ENCODE measurements around the gene KLRC1.
"Not testable (repeated sequence)": the region's sequence is repeated elsewhere in the genome, so short reads cannot be mapped to it uniquely, and the experiment has no call there.

Gene KLRC1

DNA sequence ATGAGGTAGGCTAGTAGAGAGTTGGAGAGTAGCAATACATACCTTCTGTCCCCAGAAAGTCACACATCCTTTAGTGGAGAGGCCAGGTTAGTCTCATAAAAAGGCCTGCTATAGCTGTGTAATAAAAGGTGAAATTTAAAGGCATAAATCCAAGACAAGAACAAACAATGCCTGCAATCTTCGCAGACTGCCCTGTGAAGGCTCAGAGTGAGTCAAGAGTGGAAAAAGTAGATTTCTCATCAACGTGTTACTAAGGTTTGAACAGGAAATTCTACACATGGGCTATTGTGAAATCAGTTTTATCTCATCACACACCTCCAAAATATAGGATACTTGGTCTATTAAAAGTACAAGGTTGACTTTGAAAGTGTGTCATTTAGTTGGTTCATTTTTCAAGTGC, at the start of gene KLRC1:
Gene KLRC1, minus strand, starts transcription at position 222 of the 400 bp plus-strand sequence. CDS start 2,221 bp downstream, outside the sequence.
- no peak for DNase-seq

DNA sequence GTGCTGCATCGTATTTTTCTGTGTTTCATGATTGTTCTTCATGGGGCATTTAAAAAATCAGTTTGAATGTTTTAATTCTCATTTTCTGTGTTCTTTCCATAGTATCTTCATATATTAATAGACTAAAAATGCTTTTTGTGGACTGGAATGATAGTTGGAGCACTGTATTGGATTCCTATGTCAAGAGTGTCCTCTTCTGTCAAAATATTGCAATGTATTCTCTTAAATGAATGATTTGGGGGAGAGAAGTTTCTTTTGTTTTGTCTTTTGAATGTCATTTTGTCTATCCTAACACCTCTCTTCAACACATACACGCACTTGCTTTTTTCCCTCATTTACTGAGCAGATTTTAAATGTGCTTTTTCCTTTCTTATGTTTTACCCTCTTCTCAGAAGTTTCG, 47.9 kb upstream of the KLRC1 start:
- DNase-seq, result no peak

DNA sequence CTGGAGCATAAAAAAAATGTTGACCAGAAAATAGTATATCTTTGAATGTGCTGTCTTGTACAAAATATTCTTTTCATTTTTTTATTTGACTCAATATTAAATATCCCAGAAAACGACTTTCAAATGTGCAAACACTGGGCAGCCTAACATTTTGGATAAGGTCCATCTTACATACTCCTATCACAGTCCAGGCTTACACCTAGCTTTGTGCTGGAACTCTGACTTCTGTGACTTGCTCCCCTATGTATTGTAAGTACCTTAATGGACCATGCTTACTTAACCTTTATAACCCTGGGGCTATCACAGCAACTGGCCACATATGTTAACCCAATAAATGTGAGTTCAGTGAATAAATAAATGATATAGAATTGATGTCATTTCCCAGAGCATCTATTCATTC, 44.9 kb upstream of the KLRC1 start:
- DNase-seq, result peak; percentile 7

DNA sequence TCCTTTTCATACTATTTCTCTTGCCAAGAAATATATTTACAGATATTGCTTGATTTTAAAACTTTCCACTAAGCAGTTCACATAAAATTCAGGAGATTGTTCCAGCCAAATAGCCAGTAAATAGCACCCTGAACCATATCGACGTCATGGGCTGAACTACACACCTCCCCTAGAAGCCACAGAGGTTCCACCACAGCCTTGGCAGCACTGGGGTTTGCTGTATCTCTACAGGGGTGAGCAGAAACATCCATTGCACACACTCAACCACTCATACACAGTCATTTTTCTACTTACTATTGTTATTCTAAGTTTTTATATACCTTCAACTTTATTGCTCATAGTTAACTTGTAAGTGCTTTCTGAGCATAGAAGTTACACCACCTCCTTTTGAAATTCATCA, 44.4 kb upstream of the KLRC1 start:
- peak; percentile 2 for DNase-seq

DNA sequence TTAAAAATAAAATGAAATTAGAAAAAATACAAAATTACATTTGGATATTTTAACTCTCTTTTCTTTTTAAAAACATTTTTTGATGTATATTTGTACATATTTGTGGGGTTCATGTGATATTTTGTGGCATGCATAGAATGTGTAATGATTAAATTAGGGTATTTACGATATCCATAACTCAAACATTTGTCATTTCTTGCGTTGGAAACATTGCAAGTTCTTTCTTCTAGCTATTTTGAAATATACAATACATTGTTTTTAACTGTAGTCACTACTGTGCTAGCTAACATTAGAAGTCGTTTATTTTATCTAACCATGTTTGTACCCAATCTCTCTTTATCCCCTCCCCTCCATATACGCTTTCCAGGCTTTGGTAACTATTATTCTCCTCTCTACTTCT, 38.6 kb upstream of the KLRC1 start:
- no peak for DNase-seq

DNA sequence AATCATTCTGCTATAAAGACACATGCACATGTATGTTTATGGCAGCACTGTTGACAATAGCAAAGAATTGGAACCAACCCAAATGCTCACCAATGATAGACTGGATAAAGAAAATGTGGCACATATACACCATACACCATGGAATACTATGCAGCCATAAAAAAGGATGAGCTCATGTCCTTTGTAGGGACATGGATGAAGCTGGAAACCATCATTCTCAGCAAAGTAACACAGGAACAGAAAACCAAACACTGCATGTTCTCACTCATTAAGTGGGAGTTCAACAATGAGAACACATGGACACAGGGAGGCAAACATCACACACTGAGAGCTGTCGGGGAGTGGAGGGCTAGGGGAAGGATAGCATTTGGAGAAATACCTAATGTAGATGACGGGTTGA, 34.2 kb upstream of the KLRC1 start:
- DNase-seq, result not testable (repeated sequence)

DNA sequence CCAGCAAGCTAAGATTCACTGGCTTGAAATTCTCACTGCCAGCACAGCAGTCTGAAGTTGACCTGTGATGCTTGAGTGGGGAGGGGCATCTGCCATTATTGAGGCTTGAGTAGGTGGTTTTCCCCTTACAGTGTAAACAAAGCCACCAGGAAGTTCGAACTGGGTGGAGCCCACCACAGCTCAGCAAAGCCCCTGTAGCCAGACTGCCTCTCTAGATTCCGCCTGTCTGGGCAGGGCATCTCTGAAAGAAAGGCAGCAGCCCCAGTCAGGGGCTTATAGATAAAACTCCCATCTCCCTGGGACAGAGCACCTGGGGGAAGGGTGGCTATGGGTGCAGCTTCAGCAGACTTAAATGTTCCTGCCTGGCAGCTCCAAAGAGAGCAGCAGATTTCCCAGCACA, 28.7 kb upstream of the KLRC1 start:
- not testable (repeated sequence) for DNase-seq

DNA sequence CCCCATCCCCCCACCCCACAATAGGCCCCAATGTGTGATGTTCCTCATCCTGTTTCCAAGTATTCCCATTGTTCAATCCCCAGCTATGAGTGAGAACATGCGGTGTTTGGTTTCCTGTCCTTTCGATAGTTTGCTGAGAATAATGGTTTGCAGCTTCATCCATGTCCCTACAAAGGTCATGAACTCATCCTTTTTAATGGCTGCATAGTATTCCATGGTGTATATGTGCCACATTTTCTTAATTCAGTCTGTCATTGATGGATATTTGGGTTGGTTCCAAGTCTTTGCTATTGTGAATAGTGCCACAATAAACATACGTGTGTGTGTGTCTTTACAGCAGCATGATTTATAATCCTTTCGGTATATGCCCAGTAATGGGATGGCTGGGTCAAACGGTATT, 19.6 kb upstream of the KLRC1 start:
- not testable (repeated sequence) for DNase-seq

DNA sequence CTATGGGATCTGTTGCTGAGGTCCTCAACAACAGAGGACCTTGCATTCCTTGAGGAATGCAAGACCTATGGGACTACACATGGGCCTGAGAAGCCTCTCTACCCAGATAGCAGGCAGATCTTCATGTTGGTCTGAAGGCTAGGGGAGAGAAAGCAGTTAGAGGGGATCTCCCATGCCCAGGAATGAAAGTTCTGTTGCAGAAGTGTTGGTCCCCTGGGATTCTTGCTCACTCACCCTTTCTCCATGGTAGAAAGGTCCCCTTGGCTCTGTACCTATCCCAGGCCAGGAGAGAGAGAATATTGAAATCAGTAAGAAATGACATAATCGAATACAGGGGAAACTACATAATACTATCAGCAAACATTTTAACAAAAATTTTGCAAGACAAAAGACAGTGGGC, 16.5 kb upstream of the KLRC1 start:
- no peak for DNase-seq

DNA sequence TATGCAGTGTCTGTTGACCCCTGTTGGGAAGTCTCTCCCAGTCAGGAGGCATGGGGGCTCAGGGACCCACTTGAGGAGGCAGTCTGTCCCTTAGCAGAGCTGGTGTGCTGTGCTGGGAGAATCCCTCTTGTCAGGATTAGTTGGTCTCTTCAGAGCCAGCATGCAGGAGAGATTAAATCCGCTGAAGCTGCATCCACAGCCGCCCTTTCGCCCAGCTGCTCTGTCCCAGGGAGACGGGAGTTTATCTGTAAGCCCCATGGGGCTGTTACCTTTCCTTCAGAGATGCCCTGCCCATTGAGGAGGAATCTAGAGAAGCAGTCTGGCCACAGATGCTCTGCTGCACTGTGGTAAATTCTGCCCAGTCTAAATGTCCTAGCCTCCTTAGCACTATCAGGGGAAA, 13.1 kb upstream of the KLRC1 start:
- DNase-seq, result no peak

DNA sequence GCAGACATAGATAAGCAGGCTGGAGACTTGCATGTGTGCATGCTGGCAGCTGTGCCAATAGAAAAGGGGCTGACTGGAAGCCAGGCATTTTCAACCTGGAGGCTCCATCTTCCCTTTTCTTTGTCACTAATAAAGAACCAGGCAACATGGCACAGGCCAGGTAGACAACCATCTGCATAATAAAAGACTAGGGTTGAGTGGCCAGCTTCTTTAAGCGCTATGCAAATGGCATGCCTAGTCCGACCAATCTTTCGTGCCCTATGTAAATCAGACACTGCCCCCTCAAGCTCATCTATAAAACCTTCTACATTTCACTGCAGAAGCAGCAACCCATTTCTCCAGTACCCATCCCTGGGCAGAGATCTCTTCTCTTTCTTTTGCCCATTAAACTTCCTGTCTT, 4.6 kb upstream of the KLRC1 start:
- no peak for DNase-seq

DNA sequence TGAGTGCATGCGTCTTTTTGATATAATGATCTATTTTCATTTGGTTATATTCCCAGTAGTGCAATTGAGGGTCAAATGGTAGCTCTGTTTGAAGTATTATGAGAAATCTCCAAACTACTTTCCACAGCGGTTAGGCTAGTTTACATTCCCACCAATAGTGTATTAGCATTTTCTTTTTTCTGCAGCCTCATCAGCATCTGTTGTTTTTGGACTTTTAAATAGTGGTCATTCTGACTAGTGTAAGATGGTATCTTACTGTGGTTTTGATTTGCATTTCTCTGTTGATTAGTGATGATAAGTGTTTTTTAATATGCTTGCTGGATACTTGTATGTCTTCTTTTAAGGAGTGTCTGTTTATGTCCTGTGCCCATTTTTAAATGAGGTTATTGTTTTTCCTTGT, 3.7 kb upstream of the KLRC1 start:
- no peak for DNase-seq

DNA sequence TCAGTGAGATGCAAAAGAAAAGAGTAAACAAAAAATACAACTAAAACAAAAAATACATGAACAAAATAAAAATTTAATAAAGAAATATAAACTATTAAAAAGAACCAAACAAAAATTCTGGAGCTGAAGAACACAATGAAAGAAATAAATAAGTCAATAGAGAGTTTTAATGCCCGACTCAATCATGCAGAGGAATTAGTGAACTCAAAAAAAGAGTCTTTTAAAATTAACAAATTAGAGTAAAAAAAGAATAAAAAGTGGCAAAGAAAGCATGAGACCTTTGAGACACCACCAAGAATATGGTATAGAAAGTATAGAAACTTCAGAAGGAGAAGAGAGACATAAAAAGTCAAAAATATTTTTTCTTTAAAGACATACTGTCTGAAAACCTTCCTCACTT, 2.6 kb upstream of the KLRC1 start:
- DNase-seq, result no peak

DNA sequence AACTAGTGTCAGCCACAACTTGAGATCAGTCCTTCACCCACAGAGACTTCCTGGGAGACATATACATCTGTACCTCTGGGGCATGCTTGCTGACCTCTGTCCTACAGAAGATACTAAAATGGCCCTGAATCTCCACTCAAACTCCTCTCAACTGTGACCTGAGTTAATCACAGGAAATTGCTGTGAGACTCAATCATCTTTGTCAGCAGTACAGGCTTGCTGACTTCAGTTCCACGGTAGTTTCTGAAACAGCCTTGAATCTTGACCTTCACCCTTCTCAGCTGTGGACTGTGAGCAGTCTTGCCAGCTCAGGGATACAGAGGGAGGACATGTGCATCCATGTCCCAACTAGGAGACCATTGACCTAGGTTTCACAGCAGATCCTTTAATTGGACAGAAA, 1.4 kb upstream of the KLRC1 start:
- no peak for DNase-seq

DNA sequence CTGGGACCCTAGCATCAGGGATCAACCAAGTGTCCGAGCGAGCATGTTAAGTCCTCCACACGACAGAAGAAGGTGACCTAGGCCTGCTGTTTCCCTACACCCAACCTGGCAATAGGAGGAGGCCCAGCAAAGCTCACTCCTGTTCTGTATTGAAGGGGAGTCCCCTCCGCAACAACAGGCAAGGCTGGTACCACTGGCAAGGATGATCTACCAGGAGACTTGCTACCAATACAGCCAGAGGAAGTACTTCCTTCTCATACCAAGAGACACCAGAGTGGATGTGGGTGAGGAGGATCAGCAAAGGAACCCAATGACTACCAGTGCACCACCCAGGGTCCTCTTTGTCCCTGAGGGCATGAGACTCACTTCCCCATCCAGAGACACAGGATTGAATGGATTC, 4.9 kb downstream of the KLRC1 start:
- DNase-seq, result no peak

DNA sequence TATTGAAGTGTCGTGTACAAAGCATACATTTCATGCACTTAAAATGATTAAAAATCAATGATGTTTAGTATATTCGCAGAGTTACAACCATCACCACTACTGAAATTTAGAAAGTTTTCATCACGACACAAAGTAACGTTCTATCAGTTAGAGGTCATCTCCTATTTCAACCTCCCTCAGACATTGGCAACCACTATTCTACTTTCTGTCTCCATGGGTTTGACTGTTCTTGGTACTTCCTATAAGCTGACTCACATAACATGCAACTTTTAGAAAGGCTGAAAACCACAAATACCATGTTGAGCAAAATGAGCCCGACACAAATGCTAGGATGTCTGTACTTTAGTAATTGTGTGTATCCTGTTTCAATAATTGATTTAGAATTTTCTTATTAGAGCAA, 7.1 kb downstream of the KLRC1 start:
- not testable (repeated sequence) for DNase-seq

DNA sequence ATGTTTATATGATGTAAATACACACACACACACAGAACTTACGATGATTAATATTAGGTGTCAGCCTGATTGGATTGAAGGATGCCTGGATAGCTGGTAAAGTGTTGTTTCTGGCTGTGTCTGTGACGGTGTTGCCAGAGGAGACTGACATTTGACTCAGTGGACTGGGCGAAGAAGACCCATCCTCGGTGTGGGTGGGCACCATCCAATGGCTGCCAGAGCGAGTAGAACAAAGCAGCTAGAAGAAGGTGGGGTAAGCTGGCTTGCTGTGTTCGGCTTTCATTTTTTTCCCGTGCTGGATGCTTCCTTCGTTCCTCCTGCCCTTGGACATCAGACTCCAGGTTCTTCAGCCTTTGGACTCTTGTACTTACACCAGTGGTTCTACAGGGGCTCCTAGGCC, 12.0 kb downstream of the KLRC1 start:
- not testable (repeated sequence) for DNase-seq

DNA sequence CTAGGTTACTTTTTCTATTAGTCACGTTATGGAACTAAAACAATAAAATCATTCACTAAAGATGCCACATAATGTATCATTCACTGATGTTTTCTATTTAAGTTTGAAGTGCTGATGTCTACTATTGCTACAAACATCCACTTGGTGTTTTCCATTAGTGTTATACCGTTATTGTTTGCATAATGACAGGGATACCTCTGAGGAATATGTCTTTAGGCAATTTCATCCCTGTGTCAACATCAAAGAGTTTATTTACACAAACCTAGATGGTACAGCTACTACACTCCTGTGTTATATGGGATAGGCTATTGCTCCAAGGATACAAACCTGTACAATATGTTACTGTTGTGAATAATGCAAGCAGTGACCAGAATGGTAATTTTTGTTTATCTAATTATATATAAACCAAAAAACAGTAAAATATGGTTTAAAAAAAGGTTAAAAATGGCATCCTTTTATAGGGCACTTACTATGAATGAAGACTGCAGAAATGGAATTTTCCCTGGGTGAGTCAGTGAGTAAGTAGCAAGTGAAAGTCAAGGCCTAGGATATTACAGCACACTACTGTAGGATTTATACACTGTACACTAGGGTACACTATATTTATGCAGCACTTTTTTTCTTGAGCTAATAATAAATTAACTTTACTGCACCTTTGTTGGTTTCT, 13.4 kb downstream of the KLRC1 start:
- DNase-seq, result not testable (repeated sequence)

DNA sequence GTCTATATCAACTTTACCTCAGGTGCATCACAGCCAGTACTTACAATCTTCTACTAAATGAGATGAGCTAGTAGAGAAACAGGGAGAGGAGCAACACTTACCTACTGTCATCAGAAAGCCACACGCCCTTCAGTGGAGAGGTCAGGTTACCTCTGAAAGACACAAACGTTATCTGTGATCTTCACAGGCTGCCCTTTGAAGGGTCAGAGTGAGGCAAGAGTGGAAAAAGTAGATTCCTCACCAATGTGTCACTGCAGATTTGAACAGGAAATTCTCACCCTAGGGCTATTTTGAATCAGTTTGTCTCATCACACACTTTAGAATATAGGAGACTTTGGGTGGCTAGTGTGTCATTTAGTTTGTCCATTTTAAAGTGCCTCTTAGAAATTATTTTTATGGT, 15.6 kb downstream of the KLRC1 start:
- DNase-seq, result not testable (repeated sequence)

DNA sequence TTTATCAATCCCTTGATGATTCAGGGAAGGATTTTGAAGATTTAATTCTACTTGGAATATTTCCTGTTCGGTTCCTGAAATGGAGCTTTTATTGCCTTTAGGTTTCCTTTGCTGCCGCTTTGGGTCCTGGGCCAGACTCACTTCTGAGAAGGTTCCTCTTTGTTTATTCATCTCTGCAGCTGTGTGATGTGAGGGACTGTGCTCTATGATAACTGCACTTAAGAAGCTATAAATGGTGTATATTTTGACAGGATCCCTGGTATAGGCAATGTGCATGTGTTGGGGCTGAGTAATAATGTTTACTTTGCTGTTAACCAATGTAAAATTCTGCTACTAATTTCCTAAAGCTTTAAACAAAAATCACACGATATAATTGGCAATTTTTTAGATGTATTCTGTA, 17.4 kb downstream of the KLRC1 start, which contains the start of gene KLRC2:
Gene KLRC2, minus strand, starts transcription at position 195 of the 400 bp plus-strand sequence. Its CDS starts 24 bp downstream, at position 171.
- not testable (repeated sequence) for DNase-seq

DNA sequence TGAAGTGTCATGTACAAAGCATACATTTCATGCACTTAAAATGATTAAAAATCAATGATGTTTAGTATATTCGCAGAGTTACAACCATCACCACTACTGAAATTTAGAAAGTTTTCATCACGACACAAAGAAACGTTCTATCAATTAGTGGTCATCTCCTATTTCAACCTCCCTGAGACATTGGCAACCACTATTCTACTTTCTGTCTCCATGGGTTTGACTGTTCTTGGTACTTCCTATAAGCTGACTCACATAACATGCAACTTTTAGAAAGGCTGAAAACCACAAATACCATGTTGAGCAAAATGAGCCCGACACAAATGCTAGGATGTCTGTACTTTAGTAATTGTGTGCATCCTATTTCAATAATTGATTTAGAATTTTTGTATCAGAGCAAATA, 22.6 kb downstream of the KLRC1 start:
- not testable (repeated sequence) for DNase-seq

DNA sequence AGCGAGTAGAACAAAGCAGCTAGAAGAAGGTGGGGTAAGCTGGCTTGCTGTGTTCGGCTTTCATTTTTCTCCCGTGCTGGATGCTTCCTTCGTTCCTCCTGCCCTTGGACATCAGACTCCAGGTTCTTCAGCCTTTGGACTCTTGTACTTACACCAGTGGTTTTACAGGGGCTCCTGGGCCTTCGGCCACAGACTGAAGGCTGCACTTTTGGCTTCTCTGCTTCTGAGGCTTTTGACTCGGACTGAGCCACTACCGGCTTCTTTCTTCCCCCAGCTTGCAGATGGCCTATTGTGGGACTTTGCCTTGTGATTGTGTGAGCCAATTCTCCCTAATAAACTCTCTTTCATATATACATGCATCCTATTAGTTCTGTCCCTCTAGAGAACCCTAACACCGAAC, 27.2 kb downstream of the KLRC1 start:
- not testable (repeated sequence) for DNase-seq

DNA sequence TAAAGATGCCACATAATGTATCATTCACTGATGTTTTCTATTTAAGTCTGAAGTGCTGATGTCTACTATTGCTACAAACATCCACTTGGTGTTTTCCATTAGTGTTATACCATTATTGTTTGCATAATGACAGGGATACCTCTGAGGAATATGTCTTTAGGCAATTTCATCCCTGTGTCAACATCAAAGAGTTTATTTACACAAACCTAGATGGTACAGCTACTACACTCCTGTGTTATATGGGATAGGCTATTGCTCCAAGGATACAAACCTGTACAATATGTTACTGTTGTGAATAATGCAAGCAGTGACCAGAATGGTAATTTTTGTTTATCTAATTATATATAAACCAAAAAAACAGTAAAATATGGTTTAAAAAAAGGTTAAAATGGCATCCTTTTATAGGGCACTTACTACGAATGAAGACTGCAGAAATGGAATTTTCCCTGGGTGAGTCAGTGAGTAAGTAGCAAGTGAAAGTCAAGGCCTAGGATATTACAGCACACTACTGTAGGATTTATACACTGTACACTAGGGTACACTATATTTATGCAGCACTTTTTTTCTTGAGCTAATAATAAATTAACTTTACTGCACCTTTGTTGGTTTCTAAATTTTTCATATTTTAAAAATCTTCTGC, 28.8 kb downstream of the KLRC1 start:
- not testable (repeated sequence) for DNase-seq

DNA sequence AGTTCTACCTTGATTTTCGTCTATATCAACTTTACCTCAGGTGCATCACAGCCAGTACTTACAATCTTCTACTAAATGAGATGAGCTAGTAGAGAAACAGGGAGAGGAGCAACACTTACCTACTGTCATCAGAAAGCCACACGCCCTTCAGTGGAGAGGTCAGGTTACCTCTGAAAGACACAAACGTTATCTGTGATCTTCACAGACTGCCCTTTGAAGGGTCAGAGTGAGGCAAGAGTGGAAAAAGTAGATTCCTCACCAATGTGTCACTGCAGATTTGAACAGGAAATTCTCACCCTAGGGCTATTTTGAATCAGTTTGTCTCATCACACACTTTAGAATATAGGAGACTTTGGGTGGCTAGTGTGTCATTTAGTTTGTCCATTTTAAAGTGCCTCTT, 31.0 kb downstream of the KLRC1 start:
- not testable (repeated sequence) for DNase-seq

DNA sequence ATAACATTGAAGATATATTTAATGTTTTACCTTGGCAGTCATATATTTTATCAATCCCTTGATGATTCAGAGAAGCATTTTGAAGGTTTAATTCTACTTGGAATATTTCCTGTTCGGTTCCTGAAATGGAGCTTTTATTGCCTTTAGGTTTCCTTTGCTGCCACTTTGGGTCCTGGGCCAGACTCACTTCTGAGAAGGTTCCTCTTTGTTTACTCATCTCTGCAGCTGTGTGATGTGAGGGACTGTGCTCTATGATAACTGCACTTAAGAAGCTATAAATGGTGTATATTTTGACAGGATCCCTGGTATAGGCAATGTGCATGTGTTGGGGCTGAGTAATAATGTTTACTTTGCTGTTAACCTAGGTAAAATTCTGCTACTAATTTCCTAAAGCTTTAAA, 32.8 kb downstream of the KLRC1 start, which contains the start of gene KLRC3:
Gene KLRC3, minus strand, starts transcription at position 262 of the 400 bp plus-strand sequence. Its CDS starts 45 bp downstream, at position 217.
- not testable (repeated sequence) for DNase-seq
